Measurements from ENCODE around the gene SSTR5. TPM values are rescaled to one million over a fixed set of nuclear protein-coding genes. Genes with fewer than 3 reads are reported as not detected.

The SSTR5 gene
- total RNA-seq, 1 donor from 2014 or later, result not detected

DNA sequence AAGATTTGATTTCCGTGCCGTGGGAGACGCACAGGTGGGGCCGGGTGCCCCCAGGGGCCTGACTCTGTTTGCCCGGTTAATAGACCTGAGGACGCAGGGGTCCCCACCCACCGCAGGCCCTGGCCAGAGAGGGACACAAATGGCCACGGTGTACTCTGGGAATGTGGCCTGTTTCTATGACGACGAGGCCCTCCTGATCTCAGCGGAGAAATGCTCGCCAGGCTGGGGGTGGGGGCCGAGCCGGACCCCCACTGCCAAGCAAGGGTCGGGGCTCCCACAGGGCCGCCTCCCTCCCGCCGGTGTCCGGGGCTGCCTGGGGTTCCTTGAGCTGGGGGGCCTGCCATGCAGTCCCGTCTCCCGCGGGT lies 48.0 kb downstream of the SSTR5 start:
- intact Hi-C loops (cut with micrococcal nuclease), result no loop called here

DNA sequence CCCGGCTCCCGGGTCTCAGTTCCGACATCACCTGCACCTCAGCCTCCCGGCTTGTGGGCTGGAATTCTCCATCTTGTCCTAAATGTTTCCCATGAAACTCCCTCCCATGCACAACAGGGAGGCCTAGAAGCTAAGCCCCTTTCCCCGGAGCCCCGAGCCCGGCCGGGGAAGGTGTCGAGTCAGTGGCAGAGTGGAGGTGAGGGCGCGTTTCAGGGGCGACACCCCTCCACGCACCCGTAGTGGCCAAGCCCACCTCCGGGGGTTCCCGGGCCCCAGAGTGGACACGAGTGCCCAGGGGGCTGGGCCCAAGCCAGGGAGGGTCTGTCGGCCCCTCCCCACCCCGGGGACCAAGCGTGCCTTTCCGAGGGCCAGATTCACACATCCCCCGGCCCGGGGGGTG lies 48.5 kb downstream of the SSTR5 start:
- intact Hi-C loops (cut with micrococcal nuclease), result no loop called here

DNA sequence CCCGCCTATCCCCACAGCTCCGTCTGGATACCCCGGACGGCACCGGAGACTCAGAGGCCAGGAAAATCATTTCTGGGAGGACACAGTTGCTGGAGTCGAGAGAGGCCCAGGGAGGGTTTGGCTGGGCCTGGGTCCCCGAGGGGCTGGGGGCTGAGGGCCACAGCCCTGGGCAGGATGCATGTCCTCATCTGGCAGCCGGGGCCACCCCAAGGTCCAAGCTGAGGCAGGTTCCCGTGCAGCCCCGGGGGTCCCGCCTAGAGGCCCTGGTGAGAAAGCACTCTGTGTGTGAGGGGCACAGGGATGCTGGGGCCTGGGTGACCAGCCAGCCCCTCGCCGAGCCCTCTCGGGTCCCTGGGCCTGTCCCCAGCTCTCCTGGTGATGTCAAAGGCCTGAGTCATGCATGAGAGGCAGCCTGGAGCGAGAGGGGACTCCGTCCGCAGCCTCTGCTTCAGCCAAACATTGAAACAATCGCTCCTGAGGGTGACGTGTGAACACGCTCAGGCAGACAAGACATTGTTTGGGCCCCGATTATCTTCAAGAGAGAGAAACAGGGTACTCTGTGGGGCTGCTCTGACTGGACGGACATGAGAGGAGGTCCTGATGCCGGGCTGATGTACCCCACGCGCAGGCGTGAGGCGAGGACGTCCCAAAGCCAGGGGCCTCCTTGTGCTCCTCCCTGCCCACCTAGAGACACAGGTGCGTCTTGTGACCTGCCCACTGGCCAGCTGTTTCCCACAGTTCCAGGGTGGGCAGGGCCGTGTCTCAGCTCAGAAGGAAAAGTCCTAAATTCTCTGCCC lies 49.3 kb downstream of the SSTR5 start:
- intact Hi-C loops (cut with micrococcal nuclease), result no loop called here

DNA sequence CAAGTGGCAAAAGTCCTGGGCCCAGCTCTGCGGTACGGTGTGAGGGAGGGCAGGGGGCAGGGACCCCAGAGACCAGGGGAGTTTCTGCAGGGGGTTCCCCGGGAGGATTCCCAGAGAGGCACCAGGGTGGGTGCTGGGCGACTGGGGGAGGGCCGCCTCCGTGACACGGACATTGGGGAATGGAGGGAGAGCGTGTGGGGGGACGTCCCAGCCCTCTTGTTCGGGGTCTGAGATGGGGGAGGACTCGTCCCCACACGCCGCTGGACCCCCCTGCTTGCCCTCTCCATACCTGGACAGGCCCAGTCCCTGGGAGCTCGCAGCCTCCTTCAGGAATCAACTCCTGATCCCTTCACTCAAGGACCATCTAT lies 49.8 kb downstream of the SSTR5 start:
- intact Hi-C loops (cut with micrococcal nuclease), result no loop called here

DNA sequence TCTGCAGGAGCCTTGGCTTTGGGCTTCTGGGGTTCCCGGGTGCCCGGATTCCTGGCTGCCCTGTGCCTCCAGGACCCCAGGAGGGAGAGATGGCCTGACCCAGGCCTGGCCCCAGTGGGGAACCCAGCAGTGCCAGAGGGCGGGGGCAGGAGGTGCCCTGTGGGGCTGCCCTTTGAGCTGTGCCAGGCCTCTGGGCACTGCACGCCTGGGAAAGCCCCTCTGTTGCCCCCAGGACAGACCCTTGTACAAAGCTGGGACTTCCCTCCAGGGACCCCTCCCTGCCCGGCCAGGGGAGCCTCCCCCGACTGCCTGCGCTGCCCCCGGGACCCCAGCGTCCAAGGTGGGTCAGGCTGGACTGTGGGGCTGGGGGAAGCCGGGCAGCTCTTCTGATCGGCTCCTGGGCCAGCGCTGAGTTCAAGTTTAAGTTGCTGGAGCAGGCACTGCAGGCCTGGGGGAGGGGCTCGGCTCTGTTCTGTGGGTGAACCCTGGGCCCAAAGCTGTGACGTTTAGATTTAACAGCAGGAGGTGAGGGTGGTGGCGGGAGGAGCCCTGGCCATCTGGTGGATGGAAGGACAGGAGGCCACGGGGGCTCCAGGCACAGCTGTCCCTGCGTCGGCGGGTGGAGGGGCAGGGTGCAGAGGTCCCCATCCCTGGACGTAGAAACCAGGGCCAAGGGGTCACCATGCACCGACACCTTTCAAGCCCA lies 51.1 kb downstream of the SSTR5 start:
- intact Hi-C loops (cut with micrococcal nuclease), result loop anchor here (2.0 kb wide), 1 partner anchor 49 kb away; no protein-coding TSS in a partner anchor

DNA sequence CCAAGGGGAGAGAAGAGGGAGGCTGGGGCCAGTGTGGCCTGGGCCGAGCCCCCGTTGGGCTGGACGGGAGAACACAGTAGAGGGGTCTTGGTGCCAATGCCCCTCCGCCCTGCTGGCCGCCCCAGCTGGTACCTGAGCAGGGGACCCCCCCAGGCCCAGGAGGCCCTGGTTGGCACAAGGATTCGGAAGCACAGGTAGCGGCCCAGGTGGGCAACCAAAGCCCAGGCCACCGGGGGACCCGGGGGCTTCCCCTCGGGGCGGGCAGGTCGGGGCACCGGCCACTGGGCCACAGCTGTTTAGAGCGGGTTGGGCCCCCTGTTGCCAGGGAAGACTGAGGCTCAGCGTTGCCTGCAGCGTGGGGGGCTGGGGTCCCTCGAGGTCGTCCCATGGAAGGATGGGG lies 51.7 kb downstream of the SSTR5 start:
- intact Hi-C loops (cut with micrococcal nuclease), result loop anchor here (2.0 kb wide), 1 partner anchor 49 kb away; no protein-coding TSS in a partner anchor

DNA sequence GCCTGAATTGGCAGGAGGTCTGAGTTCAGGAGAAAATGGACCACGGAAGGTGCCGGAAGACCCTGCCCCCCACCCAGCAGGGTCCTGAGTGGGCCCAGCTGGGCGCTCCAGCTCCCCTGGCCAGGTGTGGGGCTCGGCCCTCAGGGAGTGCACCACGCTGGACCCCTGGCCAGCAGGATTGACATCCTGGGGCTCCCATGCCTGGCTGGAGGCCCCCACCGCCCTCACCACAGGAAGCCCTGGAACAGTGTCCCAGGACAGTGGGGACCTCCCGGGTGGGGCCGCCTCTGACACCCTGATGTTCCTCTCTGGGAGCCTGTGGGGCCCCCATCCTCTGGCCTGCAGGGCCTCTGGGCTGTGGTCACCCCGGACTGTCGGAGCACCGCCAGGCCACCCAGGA lies 52.2 kb downstream of the SSTR5 start:
- intact Hi-C loops (cut with micrococcal nuclease), result loop anchor here (2.0 kb wide), 1 partner anchor 48 kb away; no protein-coding TSS in a partner anchor

DNA sequence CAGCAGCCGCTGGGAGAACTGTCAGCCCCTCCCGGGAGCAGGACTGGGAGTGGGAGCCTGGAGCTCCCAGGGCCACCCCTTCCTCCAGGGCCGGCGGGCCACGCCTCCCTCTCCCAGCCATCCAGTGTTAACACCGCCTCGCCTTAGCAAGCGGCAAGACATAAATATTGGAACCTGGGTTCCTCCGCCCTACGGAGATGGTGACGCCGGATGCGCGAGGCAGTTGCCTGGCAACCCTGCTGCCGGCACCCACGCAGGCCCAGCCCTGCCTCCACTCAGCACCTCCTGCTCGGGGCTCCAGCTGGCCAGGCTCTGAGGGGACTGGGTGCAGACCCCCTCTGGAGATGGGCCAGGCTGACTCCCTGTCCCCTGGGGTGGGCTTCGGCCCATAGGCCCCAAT lies 52.9 kb downstream of the SSTR5 start:
- intact Hi-C loops (cut with micrococcal nuclease), result loop anchor here (2.0 kb wide), 1 partner anchor 47 kb away; no protein-coding TSS in a partner anchor

DNA sequence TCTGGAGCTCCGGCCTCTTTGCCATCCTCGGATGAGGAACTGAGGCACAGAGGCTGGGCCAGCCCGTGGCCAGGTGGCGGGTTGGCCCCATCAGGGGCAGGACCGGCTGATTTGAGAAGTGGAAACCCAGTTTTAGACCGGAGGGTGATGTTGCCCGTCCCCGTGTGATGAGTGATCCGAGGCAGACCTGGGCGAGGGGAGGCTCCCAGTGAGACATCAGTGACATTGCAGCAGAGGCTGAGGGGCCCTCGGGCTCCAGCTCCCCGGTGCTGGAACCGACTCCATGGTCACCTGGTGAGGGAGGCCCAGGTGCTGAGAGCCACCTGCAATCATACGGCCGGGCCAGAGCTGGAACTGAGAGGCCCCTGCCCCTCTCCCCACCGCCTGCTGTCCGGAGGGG lies 53.5 kb downstream of the SSTR5 start:
- intact Hi-C loops (cut with micrococcal nuclease), result no loop called here

DNA sequence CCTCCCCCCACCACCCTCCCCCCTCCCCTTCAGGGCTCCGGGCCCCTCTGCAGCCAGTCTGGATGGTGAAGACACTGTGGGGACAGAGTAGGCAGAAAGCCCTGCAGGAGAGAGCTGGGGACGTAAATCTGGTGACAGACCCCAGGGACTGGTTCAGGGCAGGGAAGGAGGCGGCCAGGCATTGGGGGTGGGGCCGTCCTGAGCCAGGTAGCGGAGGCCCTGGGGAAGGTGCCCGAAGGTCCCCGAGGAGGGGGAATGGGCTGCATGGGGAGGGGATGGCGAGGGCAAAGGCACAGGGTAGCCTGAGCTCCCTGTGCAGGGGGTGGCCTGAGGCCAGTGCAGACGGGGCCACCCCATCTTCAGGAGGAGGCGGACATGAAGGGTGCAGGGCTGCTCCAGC lies 54.0 kb downstream of the SSTR5 start:
- intact Hi-C loops (cut with micrococcal nuclease), result no loop called here

DNA sequence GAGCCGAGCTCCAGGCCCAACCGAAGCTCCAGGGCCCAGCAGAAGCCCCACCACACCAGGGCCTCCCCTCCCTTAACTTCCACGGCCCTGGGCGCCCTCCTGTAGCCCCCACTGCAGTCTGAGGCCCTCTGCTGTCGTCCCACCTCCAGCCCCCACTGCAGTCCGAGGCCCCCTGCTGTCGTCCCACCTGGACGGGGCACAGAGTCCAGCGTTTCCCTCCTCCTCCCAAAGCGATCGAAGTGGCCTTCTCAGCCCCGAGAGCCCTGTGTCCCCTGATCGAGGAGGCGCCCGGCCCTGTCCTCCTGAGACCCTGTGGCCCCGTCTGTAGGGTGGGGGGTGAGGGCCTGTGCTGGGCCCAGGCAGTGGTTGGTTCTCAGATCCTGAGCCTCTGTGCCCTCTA lies 54.6 kb downstream of the SSTR5 start:
- intact Hi-C loops (cut with micrococcal nuclease), result no loop called here

DNA sequence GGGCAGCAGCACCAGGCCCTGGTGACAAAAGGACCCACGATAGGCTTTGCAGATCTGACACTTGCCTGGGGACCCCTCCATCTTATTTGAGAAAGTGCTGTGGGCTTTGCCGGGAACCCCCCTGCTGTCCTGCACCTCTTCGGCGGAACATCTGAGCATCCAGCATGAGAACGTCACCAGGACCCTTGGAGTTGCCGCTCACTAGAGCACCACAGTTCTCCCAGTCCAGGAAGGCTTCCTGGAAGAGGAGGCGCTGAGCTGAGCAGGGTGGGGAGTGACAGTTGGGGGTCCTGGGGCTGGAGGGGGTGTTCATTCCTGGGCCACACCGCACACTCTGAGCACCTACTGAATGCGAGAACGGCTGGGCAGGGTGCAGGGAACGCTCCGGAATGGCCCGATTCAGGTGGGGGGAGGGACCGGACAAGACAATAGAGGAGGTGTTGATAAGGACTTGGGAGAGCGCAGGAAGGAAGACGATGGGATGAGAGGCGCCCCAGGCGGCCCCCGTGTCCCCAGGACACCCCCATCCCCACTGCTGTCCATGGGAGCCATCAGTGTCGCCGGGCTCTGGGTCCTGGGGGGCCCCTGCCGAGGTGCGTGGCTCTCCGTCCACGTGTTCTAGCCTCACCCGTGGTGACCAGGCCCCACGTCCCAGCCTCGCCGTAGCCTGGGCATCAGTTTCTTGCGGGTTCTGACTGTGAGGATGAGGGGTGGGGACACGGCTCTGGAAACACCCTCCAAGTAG lies 55.6 kb downstream of the SSTR5 start:
- intact Hi-C loops (cut with micrococcal nuclease), result no loop called here

DNA sequence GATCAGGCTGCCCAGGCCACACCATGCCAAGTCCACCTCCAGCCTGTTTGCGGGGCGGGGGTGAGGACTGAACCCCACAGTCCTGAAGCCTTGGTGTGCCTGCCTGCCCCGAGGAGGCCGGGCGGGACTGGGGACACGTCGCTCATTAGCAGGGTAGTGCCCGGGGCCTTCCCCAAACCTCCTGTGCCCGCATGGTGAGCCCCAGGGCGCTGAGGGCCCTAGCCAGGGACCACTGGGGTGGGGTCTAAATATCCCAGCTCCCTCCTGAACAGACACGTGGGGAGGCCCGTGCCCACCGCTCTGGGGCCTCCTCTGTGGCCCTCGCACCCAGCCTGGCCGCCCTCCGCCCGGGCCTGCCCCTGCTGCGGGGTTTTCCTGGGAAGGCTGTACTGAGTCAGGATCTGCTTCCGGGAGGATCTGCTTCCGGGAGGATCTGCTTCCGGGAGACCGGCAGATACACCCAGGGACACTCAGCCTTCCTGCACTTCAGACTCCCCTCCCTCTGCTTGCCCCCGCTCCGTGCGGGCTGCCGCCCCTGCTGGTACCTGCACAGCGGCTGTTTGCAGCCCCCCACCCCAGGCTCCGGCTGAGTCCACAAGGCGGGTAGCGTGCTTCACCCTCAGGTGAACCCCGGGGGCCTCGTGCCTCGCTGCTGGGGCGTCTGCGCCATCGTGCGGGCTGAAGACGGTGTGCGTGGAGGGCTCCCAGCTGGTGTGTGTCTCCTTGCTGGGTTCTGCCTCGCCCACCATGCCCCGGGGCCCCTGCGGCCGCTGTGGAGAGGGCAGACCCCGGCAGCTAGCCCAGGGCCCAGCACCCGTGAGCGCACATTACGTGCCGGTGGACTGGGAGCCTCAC lies 56.8 kb downstream of the SSTR5 start:
- intact Hi-C loops (cut with micrococcal nuclease), result no loop called here

DNA sequence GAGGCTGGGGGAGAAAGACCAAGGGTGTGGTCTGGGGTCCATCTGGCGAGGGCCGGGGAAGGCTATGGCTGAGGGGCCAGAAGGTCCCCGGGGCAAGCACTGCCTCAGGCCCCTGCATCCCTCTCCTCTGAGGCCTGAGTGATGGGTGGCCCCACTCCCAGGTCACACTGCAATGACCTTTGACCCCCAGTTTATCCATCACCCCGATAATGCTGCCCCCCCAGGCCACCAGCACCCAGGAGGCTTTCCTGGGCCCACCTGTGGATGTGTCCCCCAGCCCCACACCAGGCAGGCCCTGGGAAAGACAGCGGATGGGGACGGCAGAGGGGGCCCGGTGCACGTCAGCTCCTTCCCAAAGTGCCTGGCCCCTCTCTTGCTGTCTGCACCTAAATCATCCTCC lies 57.8 kb downstream of the SSTR5 start:
- intact Hi-C loops (cut with micrococcal nuclease), result no loop called here

Other genes starting within 250 kb of the SSTR5 start
- 19.1 and 20.4 TPM in 2 replicates for gene LMF1, start 101.8 kb upstream of the SSTR5 start, total RNA-seq
- gene SOX8, start 91.0 kb upstream of the SSTR5 start, total RNA-seq, result 0.17 TPM in 1 of 2 replicates, not detected in the other
- gene C1QTNF8, start 23.5 kb downstream of the SSTR5 start, total RNA-seq, result not detected in 2 replicates
- gene CACNA1H, start 80.4 kb downstream of the SSTR5 start, total RNA-seq, result 0.24 and 0.25 TPM in 2 replicates
- not detected in 2 replicates for gene TPSG1, start 152.5 kb downstream of the SSTR5 start, total RNA-seq
- not detected in 2 replicates for gene TPSB2, start 157.4 kb downstream of the SSTR5 start, total RNA-seq
- not detected in 2 replicates for gene TPSAB1, start 168.0 kb downstream of the SSTR5 start, total RNA-seq
- gene TPSD1, start 183.3 kb downstream of the SSTR5 start, total RNA-seq, result not detected in 2 replicates
- 217 and 224 TPM in 2 replicates for gene UBE2I, start 236.9 kb downstream of the SSTR5 start, total RNA-seq